Fibroblast of peridontal ligament (primary cell): Measurements from ENCODE around the gene MEX3C.
A peak's percentile ranks its signal among the peaks of the same experiment; 100 is the strongest.

Experiments used
- DNase-seq: peaks from one replicate; pipeline ENCODE4 v3.0.0-alpha.2; 2010; ENCODE audit errors: extremely low read depth

Gene MEX3C

DNA sequence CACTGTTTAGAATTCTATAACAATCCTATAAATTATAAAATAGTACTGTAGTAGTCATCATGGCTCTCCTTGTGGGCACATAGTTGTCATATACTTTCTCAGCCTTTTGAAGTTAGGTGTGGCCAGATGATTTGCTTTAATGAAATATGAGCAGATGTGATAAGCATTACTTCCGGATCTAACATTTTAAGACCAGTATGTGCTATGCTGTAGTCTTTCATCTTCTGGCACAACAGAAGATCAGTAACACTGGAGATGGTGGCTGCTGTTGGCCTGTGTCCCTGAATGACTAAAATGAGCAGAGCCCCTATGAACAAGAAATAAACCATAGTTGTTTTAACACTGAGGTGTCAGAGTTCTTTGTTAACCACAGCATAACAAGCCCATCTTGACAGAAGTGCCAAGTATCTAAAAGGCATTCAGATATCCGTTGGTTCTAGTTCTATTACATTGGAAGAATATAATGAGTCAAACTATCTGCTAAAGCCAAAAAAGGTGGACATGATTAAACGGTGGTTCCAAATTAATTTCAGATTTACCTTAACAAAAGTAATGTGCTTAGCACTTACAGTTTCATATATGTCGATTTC is 6.3 kb downstream of the MEX3C start:
- no peak for DNase-seq

- DNase-seq, result no peak
Measured at GRCh38 chr18:51190000-51190399, 7.5 kb downstream of the MEX3C start.

DNA sequence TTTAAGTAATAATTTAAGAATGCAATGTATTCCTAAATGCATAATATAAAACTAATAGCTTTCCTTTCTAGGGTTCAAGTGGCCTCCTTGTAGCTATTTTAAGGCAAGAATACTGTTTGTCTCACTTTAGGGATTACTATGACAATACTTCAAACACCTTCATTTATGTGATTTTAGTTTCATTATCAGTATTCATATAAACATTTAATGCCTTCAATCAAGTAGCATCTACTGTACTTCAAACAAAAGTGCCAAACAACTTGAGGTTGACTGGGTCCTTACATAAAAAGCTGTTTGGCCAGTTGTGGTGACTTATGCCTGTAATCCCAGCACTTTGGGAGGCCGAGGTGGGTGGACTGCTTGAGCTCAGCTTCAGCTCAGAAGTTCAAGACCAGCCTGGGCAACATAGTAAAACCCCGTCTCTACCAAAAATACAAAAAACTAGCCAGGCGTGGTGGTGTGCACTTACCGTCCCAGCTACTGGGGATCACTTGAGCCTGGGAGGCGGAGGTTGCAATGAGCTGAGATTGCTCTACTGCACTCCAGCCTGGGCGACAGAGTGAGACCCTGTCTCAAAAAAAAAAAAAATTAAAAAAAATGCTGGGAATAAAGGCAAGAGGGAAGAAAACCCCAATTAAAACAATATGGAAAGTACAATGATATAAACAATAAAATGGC is 9.3 kb downstream of the MEX3C start:
- no peak for DNase-seq

DNA sequence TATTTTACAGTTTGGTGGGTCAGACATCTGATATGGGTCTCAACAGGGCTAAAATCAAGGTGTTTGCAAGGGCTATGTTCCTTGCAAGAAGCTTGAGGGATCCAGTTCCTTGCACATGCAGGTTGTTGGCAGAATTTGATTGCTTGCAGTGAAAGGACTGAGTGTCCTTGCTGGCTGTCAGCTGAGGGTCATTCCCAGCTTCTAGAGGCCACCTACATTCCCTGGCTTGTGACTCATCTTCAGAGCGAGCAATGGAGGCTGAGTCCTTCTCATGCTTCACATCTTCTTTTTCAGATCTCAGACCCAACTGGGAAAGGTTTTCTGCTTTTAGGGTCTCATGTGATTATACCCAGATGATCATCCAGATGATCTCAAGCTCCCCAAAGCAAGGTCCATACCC is 12.4 kb downstream of the MEX3C start:
- no peak for DNase-seq

DNA sequence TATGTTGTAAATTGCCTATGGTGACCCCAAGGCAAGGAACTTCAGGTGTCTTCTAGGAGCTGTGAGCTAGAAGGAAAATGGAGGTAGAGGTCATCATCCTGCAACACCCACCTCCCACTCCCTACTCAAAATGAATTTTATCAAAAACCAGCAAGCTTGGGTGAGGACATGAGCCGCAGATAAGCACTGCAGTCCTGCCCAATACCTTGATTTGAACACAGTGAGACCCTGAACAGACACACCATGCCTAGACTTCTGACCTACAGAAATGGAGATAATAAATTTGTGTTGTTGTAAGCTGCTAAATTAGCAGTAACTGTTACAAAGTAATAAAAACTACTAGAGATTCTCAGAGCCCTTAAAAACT is 13.4 kb downstream of the MEX3C start:
- DNase-seq, result no peak

- no peak for DNase-seq
Measured at GRCh38 chr18:51183372-51184090, 13.9 kb downstream of the MEX3C start.

DNA sequence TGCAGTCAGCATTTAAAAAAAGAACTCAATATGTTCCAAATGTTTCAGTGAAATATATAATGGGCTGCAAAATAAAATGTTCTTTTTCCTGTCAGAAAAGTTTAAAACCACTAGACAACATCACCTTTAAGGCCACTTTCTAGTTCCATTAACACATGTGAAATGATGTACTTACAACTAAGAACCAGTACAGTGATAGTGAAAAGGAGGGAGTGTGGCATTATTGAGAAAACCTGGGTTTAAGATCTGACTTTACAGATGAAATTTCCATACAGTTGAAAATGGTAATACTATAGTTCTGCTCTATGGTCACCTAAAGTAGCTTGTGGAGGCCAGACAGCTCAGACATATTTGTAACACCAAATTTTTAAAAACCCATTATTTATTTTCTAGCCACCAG is 14.7 kb downstream of the MEX3C start:
- no peak for DNase-seq

- no peak for DNase-seq
Measured at GRCh38 chr18:51171625-51172259, 25.7 kb downstream of the MEX3C start.

- DNase-seq, result no peak
Measured at GRCh38 chr18:51171223-51171622, 26.3 kb downstream of the MEX3C start.

GRCh38 chr18:51170664-51171063 is 26.8 kb downstream of the MEX3C start:
- DNase-seq, result no peak

DNA sequence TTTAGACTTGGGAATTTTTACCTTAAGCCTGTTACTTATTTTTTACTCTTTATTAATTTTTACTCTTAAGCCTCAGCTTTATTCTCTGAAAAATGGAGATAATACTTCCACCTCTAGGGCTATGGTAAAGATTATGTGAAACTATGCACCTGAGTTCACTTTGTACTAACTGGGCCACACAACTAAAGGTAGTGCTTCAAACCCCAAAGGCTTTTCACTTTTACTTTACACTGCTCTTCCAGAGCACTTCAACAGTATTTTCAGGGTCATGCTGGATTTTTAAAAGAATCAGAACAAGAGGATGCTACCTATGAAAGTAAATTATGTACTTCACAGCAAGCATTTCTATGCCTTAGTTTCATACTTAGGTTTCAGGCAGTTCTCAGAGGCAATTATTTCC is 27.8 kb downstream of the MEX3C start:
- no peak for DNase-seq

DNA sequence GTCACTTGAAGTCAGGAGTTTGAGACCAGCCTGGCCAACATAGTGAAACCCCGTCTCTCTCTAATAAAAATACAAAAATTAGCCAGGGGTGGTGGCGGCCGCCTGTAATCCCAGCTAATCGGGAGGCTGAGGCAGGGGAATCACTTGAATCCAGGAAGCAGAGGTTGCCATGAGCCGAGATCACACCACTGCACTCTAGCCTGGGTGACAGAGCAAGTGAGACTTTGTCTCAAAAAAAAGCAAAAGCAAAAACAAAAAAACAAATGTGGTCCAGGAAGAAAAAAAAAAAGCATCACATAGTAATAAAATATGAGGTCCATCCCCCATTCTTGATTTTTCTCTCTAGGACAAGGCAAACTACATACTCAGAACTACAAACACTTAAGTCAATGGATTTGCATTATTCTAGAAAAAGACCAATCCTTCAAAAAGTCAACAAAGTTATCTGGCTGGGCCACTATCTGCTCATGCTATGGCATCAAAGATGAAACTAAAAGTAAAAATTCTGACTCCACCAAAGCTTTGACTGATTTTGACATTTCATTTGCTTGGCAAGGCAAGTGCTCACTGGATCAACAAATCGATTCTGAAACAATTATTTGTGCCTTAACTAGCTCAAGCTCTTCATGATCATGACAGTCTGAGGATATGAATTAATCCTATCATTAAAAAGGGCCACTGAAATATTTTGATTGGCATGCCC is 28.4 kb downstream of the MEX3C start:
- no peak for DNase-seq

DNA sequence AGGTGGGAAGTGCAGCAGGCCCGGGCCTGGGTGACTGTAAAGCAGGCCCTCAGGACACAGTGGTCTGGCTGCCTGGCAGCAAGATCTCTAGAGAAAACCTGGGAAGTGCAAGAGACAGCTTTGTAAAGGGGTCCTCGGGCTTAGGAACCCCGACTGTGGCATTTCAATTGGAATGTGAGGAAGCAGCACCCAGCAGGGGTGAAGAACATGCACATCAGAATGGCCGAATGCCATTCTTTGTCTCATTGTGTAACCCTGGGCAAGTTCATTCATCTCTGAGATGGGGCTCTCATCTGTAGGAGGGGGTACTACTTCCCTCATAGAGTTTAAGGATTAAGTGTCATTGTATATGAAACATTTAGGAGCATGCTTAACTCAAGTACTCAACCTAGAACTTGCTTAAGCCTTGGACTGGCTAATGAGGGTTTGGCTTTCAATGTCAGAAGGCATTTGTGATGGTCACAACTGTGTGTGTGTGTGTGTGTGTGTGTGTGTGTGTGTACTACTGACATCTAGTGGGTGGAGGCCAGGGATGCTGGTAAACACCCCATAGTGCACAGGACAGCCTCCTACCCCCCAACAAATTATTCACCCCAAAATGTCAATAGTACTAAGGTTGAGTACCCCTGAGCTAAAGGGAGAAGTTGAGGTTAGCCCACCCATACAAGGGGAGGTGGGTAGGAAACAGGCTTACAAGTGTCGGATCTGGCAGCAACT is 29.3 kb downstream of the MEX3C start:
- no peak for DNase-seq

DNA sequence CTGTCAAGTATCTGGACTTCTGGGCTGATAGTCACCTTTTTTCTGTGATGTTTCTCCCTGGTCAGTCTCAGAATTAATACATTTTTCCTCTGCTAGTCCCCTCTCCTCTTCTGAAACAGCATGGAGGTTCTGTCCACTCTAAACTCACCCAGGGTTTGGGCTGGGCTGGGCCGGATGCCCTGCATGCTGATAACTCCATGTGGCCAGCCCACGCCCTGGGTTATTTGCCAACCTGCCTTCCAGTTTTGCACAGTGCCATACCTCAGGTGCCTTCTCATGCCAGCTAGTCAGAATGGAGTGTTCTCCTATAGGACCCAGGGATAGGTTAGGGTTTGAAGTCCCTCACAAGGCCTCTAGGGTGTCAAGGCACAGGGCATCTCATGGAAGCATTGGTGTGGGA is 32.2 kb downstream of the MEX3C start:
- DNase-seq, result no peak

- peak; percentile 2 for DNase-seq
Measured at GRCh38 chr18:51164761-51165281, 32.7 kb downstream of the MEX3C start.

DNA sequence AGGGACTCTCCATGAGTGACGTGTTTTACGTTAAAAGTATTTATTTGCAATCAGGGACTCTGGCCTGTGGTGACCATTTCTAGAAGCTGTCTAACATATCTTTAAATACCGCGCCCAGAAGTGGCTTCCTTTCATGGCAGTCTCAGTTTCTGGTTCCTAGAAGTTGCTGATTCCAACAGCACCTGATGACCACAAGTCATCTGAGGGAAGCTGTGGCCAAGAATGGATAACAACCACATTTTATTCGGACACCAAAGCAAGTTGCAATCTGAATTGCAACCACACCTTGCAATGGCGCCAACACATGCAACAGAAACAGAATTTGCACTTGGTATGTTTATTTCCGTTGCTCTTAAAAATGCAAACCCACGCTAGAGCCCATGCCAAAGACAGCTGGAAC is 33.1 kb downstream of the MEX3C start:
- DNase-seq, result no peak

GRCh38 chr18:51163543-51163942 is 33.9 kb downstream of the MEX3C start:
- no peak for DNase-seq

DNA sequence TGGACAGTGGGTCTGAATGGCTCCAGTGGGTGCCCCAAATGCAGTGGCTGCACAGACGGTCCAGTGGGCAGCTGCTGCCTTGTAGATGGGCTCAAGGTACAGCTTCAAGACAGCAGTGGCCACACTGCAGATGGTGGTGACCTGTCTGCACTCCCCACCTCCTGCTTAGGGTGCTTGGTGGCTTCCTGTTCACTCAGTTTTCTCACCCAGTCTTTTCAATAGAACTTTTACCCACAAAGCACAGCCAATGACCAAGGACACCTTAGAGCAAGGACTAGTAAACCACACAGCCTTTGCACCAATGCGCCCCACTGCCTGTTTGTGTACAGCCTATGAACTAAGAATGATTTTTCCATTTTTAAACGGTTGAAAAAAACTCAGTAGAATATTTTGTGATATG is 34.9 kb downstream of the MEX3C start:
- DNase-seq, result no peak

- no peak for DNase-seq
Measured at GRCh38 chr18:51160646-51161045, 36.8 kb downstream of the MEX3C start.

DNA sequence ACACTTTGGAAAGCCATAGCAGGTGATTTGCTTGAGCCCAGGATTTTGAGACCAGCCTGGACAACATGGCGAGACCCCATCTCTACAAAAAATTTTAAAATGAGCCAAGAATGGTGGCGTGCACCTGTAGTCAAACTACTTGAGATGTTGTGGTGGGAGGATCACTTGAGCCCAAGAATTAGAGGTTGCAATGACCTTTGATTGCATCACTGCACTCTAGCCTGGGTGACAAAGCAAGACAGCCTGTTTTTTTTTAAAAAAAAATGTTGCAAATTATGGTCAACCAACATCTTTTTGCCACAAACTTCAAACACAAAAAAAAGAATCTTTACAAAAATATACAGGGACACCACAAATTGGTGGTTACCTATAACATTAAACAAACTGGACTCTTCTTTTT is 40.3 kb downstream of the MEX3C start:
- no peak for DNase-seq

GRCh38 chr18:51154431-51155063 is 42.9 kb downstream of the MEX3C start:
- no peak for DNase-seq
